ENCODE data around the gene BBS2.

DNA sequence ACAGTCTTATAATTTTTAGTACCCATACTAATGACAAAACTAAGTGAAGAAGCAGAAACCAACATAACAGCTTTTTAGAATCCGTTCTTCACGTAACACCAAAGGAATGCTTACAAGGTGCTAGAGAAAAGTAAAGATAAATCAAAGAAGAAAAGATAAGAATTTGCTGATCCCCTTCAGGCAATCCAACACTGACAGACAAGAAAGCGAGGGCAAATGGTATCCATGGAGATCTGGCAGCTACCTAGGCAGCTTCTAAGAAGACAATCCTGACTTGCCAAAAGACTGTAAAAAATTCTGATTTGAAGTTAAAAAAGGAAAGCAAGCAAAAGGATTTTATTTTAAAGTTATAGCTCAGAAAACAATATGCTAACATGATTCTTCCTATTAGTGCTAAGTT lies 14.6 kb downstream of the BBS2 start:
- TF ChIP-seq, protein P1, sequence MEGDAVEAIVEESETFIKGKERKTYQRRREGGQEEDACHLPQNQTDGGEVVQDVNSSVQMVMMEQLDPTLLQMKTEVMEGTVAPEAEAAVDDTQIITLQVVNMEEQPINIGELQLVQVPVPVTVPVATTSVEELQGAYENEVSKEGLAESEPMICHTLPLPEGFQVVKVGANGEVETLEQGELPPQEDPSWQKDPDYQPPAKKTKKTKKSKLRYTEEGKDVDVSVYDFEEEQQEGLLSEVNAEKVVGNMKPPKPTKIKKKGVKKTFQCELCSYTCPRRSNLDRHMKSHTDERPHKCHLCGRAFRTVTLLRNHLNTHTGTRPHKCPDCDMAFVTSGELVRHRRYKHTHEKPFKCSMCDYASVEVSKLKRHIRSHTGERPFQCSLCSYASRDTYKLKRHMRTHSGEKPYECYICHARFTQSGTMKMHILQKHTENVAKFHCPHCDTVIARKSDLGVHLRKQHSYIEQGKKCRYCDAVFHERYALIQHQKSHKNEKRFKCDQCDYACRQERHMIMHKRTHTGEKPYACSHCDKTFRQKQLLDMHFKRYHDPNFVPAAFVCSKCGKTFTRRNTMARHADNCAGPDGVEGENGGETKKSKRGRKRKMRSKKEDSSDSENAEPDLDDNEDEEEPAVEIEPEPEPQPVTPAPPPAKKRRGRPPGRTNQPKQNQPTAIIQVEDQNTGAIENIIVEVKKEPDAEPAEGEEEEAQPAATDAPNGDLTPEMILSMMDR (conservative IDR thresholded peaks at IDR 0.05 in 1 of 2, IDR thresholded peaks at IDR 0.05 in 1 of 2; ENCODE audit: extremely low read depth in 1 of 2, insufficient read depth in 1 of 2, low read depth in 1 of 2, low read length in 2 of 2), result no peak
- TF ChIP-seq EZH2 (IDR thresholded peaks at IDR 0.05; ENCODE audit: borderline replicate concordance, low read length), result no peak

All from mammary epithelial cell (primary cell).